ENCODE measurements around the gene MTG1.

MTG1 gene

DNA sequence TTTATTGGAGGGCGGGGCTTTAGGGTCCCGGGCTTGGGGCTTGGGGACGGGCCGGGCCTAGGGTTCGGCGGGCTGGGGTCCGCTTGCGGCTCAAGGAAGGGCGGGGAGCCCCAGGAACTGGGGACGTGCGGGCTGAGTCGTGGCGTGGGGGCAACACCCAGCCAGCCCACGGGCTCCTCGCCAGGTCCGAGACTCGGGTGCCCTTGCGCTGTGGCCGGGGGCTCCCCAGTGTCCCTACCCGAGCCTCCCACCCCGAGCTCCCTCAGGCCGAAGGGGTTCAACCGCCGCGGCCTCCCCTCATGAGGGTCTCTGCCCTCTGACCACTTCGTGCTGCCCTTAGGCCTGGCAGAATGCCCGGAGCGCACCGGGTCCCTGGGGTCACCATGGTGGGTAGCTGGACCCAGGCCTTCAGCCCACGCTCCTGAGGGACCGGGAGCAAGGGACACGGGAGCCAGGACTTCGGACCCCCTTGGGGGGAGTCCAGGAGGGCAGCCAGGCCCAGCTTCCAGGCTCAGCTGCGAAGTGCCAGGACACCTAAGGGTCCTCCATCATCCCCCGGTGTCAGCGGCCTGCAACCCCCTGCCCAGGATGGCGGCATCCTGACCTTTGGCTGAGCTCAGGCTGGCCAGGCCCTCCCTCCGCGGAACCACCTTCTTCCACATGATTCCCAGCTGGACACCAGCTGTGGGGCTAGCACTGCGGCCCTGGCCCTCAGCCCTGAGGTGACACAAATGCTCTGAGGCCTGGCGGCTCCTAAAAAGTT, 35.6 kb upstream of the MTG1 start:
- CTCF ChIA-PET: interaction anchor here (1.2 to 3.1 kb wide), 5 partner anchors 12 to 29 kb away, joined by 3 to 16 read pairs (median 4); no protein-coding TSS in a partner anchor
- TF ChIP-seq, protein P1, sequence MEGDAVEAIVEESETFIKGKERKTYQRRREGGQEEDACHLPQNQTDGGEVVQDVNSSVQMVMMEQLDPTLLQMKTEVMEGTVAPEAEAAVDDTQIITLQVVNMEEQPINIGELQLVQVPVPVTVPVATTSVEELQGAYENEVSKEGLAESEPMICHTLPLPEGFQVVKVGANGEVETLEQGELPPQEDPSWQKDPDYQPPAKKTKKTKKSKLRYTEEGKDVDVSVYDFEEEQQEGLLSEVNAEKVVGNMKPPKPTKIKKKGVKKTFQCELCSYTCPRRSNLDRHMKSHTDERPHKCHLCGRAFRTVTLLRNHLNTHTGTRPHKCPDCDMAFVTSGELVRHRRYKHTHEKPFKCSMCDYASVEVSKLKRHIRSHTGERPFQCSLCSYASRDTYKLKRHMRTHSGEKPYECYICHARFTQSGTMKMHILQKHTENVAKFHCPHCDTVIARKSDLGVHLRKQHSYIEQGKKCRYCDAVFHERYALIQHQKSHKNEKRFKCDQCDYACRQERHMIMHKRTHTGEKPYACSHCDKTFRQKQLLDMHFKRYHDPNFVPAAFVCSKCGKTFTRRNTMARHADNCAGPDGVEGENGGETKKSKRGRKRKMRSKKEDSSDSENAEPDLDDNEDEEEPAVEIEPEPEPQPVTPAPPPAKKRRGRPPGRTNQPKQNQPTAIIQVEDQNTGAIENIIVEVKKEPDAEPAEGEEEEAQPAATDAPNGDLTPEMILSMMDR (IDR thresholded peaks at IDR 0.05; ENCODE audit: control extremely low read depth, extremely low read depth, low read depth, missing control alignments): no peak
- no peak for DNase-seq (ENCODE audit: extremely low spot score)
- POLR2A ChIA-PET: interaction anchor here (0.6 to 0.7 kb wide), 2 partner anchors 14 to 1960 kb away, joined by 3 read pairs; no protein-coding TSS in a partner anchor

DNA sequence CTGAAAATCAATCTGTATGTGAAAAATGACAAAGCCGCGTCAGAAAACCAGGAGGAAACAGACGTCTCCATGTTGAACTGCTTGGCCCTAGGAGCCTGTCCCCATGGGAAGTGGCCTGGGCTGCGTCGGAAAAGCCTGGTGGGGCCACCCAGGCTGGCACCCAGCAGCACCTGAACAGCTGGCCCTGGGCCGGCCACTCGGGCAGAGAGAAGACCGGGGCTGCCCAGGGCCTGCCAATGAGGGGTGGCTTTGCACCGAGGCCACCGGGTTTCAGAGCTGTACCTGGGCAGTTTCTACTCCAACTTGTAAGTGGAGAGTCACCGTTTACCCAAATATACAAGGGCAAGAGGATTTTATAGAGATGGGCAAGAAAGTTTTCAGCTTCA, 35.0 kb upstream of the MTG1 start:
- ChIA-PET CTCF (interaction anchor here (1.3 to 1.8 kb wide), 3 partner anchors 11 to 29 kb away, joined by 4 to 9 read pairs (median 4); no protein-coding TSS in a partner anchor), POLR2A (no interaction called here)
- no peak for DNase-seq (ENCODE audit: extremely low spot score)
- TF ChIP-seq, protein P1 (IDR thresholded peaks at IDR 0.05; ENCODE audit: control extremely low read depth, extremely low read depth, low read depth, missing control alignments): no peak

DNA sequence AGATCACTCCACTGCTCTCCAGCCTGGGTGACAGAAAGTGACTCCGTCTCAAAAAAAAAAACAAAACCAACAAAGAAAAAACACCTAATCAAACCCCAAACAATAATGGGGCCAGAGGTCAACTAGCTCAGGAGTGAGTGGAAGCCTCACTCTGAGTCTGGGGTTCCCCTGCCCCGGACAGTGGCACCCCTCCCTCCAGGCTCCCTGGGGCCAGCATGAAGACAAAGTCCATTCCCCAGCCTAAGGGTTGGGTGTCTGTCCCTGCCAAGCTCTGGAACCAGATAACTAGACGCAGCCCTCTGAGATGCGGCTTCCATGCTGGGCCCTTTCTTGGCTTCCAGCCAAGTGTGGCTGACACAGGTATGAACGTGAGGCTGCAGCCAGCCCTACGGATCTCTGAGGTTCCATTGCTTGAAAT, 34.4 kb upstream of the MTG1 start:
- CTCF ChIA-PET: interaction anchor here (1.3 to 1.8 kb wide), 3 partner anchors 11 to 30 kb away, joined by 4 to 9 read pairs (median 4); no protein-coding TSS in a partner anchor
- no peak for DNase-seq (ENCODE audit: extremely low spot score)
- POLR2A ChIA-PET: no interaction called here
- TF ChIP-seq, protein P1 (IDR thresholded peaks at IDR 0.05; ENCODE audit: control extremely low read depth, extremely low read depth, low read depth, missing control alignments): no peak

DNA sequence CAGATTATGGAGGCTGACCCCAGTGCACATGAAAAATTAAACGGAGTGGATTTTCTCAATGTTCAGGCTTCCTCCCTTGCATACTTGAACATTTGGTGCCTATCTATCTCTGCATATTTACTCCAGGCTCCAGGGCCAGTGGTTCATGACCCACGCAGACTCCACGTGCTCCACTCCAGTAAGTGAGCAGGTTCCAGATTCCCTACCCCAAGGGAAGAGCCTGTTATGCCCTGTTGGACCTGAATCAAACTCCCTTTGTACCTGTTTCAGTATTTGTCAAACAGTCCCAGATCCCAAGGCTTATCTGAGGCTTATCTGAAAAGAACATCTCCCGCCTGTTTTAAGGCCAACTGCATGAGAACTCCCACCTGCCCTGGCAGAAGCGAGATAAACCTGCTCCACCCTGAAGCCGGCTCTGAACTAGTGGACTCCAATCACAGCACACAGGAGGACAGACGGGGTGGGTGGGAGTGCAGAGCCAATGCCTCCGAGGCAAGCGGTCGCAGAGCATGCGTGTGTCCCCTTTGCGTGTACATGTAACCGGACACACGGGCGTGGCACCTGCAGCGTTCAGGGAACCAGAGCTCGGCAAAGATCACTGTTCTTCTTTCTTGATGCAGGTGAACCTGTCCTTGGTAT, 33.9 kb upstream of the MTG1 start:
- no peak for DNase-seq (ENCODE audit: extremely low spot score)
- CTCF ChIA-PET: interaction anchor here (1.1 to 3.0 kb wide), 4 partner anchors 18 to 31 kb away, joined by 3 to 21 read pairs (median 6); no protein-coding TSS in a partner anchor
- POLR2A ChIA-PET: interaction anchor here (1.5 kb wide), 1 partner anchor 10 kb away, joined by 4 read pairs; no protein-coding TSS in a partner anchor

DNA sequence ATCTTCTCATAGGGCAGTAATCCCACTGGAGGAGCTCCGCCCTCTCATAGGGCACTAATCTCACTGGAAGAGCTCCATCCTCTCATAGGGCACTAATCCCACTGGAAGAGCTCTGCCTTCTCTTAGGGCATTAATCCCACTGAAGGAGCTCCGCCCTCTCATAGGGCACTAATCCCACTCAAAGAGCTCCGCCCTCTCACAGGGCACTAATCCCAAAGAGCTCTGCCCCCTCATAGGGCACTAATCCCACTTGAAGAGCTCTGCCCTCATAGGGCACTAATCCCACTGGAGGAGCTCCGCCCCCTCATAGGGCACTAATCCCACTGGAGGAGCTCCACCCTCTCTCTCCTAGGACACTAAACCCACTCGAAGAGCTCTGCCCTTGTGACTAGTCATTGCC, 32.7 kb upstream of the MTG1 start:
- CTCF ChIA-PET: interaction anchor here (1.1 to 3.0 kb wide), 5 partner anchors 17 to 47 kb away, joined by 3 to 21 read pairs (median 4); no protein-coding TSS in a partner anchor
- POLR2A ChIA-PET: interaction anchor here (1.5 kb wide), 1 partner anchor 9 kb away, joined by 4 read pairs; no protein-coding TSS in a partner anchor
- DNase-seq (ENCODE audit: extremely low spot score): no peak
- TF ChIP-seq, protein P1 (IDR thresholded peaks at IDR 0.05; ENCODE audit: control extremely low read depth, extremely low read depth, low read depth, missing control alignments): no peak

More for the DNA sequence above, 33.9 kb upstream of the MTG1 start:
- TF ChIP-seq, protein P1 (IDR thresholded peaks at IDR 0.05; ENCODE audit: control extremely low read depth, extremely low read depth, low read depth, missing control alignments): no peak

DNA sequence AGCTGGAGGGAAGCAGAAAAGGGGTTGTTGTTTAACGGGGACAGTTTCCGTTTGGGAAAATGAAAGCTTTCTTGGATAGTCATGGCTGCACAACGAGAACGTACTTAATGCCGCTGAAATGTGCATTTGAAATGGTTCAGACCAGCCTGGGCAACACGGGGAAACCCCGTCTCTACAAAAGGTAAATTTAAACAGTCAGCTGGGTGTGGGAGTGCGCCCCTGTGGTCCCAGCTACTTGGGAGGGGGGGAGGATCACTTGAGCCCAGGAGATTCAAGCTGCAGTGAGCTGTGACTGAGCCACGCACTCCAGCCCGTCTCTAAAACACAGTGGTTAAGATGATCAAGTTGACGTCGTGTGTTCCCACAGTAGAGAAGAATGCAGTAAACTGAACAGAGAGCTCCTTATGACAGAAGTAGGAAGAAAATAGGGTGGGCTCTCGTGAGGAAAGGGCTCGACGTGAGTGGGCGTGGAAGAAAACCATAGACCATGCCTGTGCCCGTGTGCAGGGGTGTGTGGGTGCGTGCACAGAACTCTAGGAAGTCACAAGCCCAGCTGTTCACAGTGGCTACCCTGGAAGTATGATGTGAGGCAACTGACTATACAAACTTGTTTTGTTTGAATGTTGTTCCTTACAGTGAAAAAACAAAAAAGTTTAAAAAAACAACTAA, 32.0 kb upstream of the MTG1 start:
- no peak for DNase-seq (ENCODE audit: extremely low spot score)
- POLR2A ChIA-PET: interaction anchor here (1.5 kb wide), 1 partner anchor 9 kb away, joined by 4 read pairs; no protein-coding TSS in a partner anchor
- TF ChIP-seq, protein P1 (IDR thresholded peaks at IDR 0.05; ENCODE audit: control extremely low read depth, extremely low read depth, low read depth, missing control alignments): no peak
- CTCF ChIA-PET: interaction anchor here (1.1 to 3.0 kb wide), 6 partner anchors 8 to 48 kb away, joined by 3 to 21 read pairs (median 4); no protein-coding TSS in a partner anchor

Measured in GM10248 (cell line).